ENCODE results near the gene SERTAD3. TPM values are rescaled to one million over a fixed set of nuclear protein-coding genes. Genes with fewer than 3 reads are reported as not detected.

SERTAD3 gene
- total and polyA plus RNA-seq, 11 donors = 17.6 to 38.7 (median 26.0) TPM

GRCh38 chr19:40397568-40397906, 46.6 kb downstream of the SERTAD3 start:
- no peaks in the 10 kb centered on the region for H3K9me3 ChIP-seq
- H3K4me1 ChIP-seq = no peaks in the 10 kb centered on the region
- TF ChIP-seq, protein P1, sequence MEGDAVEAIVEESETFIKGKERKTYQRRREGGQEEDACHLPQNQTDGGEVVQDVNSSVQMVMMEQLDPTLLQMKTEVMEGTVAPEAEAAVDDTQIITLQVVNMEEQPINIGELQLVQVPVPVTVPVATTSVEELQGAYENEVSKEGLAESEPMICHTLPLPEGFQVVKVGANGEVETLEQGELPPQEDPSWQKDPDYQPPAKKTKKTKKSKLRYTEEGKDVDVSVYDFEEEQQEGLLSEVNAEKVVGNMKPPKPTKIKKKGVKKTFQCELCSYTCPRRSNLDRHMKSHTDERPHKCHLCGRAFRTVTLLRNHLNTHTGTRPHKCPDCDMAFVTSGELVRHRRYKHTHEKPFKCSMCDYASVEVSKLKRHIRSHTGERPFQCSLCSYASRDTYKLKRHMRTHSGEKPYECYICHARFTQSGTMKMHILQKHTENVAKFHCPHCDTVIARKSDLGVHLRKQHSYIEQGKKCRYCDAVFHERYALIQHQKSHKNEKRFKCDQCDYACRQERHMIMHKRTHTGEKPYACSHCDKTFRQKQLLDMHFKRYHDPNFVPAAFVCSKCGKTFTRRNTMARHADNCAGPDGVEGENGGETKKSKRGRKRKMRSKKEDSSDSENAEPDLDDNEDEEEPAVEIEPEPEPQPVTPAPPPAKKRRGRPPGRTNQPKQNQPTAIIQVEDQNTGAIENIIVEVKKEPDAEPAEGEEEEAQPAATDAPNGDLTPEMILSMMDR (IDR thresholded peaks at IDR 0.05) = no peak
- no peak for TF ChIP-seq POLR2A (IDR thresholded peaks at IDR 0.05)
- intact Hi-C loops (cut with DNase I) = no loop called here
- peaks cover 0 to 8% (median 0%) of the 10 kb centered on the region in 9 donors for H3K36me3 ChIP-seq
- DNase-seq (no peak), ATAC-seq (no peak)
- H3K27ac ChIP-seq = no peak overlapping the region
- no peaks in the 10 kb centered on the region for H3K27me3 ChIP-seq
- 94 to 100% (median 96%) methylated on average over 5 to 22 of the region's 22 CpGs for WGBS, 4 donors
- no peak overlapping the region for H3K4me3 ChIP-seq

GRCh38 chr19:40396886-40397567, 47.1 kb downstream of the SERTAD3 start:
- WGBS, 4 donors = 90 to 100% (median 93%) methylated on average over 1 to 20 of the region's 20 CpGs
- H3K27me3 ChIP-seq = no peaks in the 10 kb centered on the region
- no peak for DNase-seq
- no peaks in the 10 kb centered on the region for H3K4me1 ChIP-seq
- no peak for ATAC-seq
- intact Hi-C loops (cut with DNase I) = no loop called here
- H3K27ac ChIP-seq = no peak overlapping the region
- no peaks in the 10 kb centered on the region for H3K9me3 ChIP-seq
- TF ChIP-seq POLR2A (IDR thresholded peaks at IDR 0.05) = no peak
- TF ChIP-seq, protein P1 (IDR thresholded peaks at IDR 0.05) = no peak
- H3K4me3 ChIP-seq = no peak overlapping the region
- H3K36me3 ChIP-seq = peaks cover 0 to 8% (median 0%) of the 10 kb centered on the region in 9 donors

- intact Hi-C loops (cut with DNase I) = no loop called here
- no peak overlapping the region for H3K27ac ChIP-seq
These were observed 48.2 kb downstream of the SERTAD3 start for GRCh38 chr19:40395956-40396355.

GRCh38 chr19:40394816-40395210, 49.3 kb downstream of the SERTAD3 start:
- intact Hi-C loops (cut with DNase I) = no loop called here
- WGBS, 4 donors = 81 to 85% (median 82%) methylated on average over 13 of the region's 13 CpGs
- no peaks in the 10 kb centered on the region for H3K9me3 ChIP-seq
- H3K36me3 ChIP-seq = peaks cover 0 to 8% (median 0%) of the 10 kb centered on the region in 9 donors
- no peaks in the 10 kb centered on the region for H3K4me1 ChIP-seq
- H3K27ac ChIP-seq = no peak overlapping the region
- no peak for ATAC-seq
- H3K27me3 ChIP-seq = no peaks in the 10 kb centered on the region
- DNase-seq = no peak
- H3K4me3 ChIP-seq = no peak overlapping the region
- no peak for TF ChIP-seq POLR2A (IDR thresholded peaks at IDR 0.05)
- TF ChIP-seq, protein P1 (IDR thresholded peaks at IDR 0.05) = no peak

More at GRCh38 chr19:40395956-40396355, 48.2 kb downstream of the SERTAD3 start:
- peaks cover 0 to 8% (median 0%) of the 10 kb centered on the region in 9 donors for H3K36me3 ChIP-seq
- TF ChIP-seq, protein P1 (IDR thresholded peaks at IDR 0.05) = no peak
- no peaks in the 10 kb centered on the region for H3K9me3 ChIP-seq
- 89 to 93% (median 91%) methylated on average over 13 to 14 of the region's 14 CpGs for WGBS, 4 donors
- no peak for ATAC-seq
- DNase-seq = no peak
- no peak overlapping the region for H3K4me3 ChIP-seq
- H3K4me1 ChIP-seq = no peaks in the 10 kb centered on the region
- H3K27me3 ChIP-seq = no peaks in the 10 kb centered on the region
